Measurements from ENCODE around the gene TMOD1. TPM values are rescaled to one million over a fixed set of nuclear protein-coding genes. Genes with fewer than 3 reads are reported as not detected.

Gene TMOD1
- total RNA-seq, 1 donor = 0.18 TPM

GRCh38 chr9:97504381-97505216 is 3.1 kb downstream of the TMOD1 start:
- TF ChIP-seq, protein P1, sequence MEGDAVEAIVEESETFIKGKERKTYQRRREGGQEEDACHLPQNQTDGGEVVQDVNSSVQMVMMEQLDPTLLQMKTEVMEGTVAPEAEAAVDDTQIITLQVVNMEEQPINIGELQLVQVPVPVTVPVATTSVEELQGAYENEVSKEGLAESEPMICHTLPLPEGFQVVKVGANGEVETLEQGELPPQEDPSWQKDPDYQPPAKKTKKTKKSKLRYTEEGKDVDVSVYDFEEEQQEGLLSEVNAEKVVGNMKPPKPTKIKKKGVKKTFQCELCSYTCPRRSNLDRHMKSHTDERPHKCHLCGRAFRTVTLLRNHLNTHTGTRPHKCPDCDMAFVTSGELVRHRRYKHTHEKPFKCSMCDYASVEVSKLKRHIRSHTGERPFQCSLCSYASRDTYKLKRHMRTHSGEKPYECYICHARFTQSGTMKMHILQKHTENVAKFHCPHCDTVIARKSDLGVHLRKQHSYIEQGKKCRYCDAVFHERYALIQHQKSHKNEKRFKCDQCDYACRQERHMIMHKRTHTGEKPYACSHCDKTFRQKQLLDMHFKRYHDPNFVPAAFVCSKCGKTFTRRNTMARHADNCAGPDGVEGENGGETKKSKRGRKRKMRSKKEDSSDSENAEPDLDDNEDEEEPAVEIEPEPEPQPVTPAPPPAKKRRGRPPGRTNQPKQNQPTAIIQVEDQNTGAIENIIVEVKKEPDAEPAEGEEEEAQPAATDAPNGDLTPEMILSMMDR (IDR thresholded peaks at IDR 0.05; ENCODE audit: insufficient read depth, low read length) = no peak
- no peak overlapping the region for H3K4me3 ChIP-seq (ENCODE audit: low read depth, low read length)
- DNase-seq (ENCODE audit: low read depth) = peak; percentile 38

DNA sequence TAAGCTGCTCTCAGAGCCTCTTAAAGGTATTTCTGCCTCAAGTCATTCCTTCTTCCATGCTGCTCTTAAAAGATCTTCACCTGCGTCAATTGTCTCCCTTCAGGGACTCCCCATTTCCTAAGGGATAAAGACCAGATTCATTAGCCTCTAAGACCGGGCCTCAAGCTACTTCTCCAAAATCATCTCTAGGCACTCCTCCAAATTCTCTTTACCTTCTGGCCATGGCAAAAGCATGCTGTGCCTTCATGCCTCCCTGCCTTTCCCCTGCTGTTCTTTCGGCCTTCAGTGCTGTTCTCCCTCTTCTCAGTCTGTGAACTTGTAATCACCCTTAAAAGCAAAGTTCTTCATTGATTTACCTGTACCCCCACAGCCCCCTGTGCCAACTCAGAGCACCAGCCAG is 4.4 kb downstream of the TMOD1 start:
- TF ChIP-seq, protein P1 (IDR thresholded peaks at IDR 0.05; ENCODE audit: insufficient read depth, low read length) = no peak
- H3K4me3 ChIP-seq (ENCODE audit: low read depth, low read length) = no peak overlapping the region
- no peak for DNase-seq (ENCODE audit: low read depth)

DNA sequence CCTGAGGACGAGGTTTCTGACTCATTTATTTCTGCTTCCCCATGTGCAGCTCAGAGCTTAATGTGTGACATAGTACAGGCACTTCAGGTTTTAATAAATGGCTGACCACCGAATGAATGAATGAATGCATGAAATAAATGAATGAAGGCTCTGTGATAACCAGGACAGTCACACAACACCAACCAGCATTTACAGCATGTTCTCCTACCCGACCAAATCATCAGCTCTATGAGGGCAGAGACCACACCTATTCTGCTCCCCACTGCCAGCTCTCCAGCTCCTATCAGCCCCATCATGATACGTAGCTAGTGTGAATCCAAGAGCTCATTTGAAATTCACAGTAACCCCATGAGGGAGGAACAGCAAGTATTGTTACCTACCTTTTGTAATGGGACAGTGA is 4.8 kb downstream of the TMOD1 start:
- no peak for DNase-seq (ENCODE audit: low read depth)

GRCh38 chr9:97506787-97507186 is 5.3 kb downstream of the TMOD1 start:
- TF ChIP-seq, protein P1 (IDR thresholded peaks at IDR 0.05; ENCODE audit: insufficient read depth, low read length) = no peak
- no peak for DNase-seq (ENCODE audit: low read depth)
- no peak overlapping the region for H3K4me3 ChIP-seq (ENCODE audit: low read depth, low read length)

More for the DNA sequence above, 4.8 kb downstream of the TMOD1 start:
- no peak overlapping the region for H3K4me3 ChIP-seq (ENCODE audit: low read depth, low read length)
- TF ChIP-seq, protein P1 (IDR thresholded peaks at IDR 0.05; ENCODE audit: insufficient read depth, low read length) = no peak

DNA sequence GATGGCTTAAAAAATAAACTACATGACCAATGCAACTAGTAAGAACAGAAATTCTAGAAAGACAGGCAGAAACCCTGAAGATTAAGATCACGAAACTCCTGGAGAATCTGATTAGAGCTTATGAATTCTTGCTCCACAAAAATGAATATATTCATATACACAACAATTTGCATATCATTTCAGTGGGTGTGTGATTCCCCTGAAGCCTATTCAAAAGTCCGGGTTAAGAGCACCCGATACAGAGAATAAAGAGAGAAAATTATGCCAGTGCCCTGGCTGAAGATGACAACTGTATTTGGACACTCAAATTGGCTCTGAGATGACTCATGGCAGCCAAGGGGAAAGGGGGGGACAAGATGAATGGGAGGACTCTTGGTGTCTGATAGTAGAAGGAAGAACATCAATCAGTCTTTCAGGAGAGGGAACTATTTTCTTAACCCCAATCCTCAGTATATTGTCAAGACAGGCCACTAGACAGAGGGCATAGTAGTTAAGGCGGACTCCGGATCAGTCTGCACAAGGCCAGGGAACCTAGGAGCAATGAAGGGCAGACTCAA is 6.0 kb downstream of the TMOD1 start:
- no peak for DNase-seq (ENCODE audit: low read depth)
- no peak overlapping the region for H3K4me3 ChIP-seq (ENCODE audit: low read depth, low read length)
- TF ChIP-seq, protein P1 (IDR thresholded peaks at IDR 0.05; ENCODE audit: insufficient read depth, low read length) = no peak

DNA sequence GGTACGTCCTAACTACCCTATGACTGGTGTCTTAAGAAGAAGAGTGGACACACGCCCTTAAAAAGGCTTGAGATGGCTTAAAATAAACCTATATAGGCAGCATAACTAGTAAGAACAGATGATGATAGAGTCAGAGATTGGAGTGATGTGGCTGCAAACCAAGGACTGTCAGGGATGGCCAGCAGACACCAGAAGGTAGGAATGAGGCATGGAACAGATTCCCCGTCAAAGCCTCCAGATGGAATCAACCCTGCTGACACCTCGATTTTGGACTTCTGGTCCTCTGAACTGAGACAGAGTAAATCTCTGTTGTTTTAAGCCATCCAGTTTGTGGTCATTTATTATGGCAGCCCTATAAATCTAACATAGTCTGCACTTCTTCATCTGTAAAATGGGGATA is 7.4 kb downstream of the TMOD1 start:
- no peak overlapping the region for H3K4me3 ChIP-seq (ENCODE audit: low read depth, low read length)
- TF ChIP-seq, protein P1 (IDR thresholded peaks at IDR 0.05; ENCODE audit: insufficient read depth, low read length) = no peak
- no peak for DNase-seq (ENCODE audit: low read depth)

Measured in fibroblast of the aortic adventitia (primary cell).